NCI-H2196 treated with DMSO at 0.1 percent for 48 hours (cell line): ENCODE data around the gene TRIM66.

Experiments
- DNase-seq: peaks from one replicate; lab custom pipeline; 2025; ENCODE audit not compliant: unreplicated experiment; lab: John Stamatoyannopoulos, UW

TRIM66 gene

DNA sequence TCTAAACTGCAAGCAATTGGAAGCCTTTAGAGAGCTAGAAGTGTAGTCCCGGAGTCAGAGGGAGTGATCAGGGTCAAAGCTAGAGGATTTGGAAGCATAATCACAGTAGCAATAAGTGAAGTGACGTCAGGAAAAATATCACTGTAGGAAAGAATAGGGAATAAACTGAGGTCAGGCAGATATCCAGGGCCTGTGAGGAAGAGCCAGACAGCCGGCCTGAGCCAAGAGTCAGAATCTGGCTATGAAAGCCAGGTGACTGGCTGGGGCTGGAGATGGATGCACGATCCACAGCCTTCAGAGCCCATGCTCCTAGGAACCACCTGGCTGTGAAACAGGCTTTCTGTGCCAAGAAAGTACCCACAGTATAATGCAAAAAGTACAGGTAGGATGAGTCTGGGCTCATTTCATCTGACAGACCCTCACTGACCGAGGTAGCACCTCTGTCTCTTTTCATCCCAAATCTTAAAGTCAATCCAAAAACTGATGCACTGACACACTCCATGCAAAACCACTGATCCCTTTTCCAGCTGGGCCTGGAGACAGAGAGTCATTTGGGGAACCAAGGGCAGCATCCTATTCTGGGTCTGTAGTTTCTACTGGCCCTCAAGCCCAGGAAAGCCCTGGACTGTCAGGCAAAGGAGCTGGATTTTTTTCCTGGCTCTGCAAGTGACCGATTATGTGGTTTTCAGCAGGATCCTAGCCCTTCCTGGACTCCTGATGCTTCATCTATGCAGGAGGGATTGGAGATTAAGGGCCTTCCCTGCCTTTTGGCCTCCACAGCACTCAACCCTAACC lies 21.3 kb downstream of the TRIM66 start:
- no peak for DNase-seq

DNA sequence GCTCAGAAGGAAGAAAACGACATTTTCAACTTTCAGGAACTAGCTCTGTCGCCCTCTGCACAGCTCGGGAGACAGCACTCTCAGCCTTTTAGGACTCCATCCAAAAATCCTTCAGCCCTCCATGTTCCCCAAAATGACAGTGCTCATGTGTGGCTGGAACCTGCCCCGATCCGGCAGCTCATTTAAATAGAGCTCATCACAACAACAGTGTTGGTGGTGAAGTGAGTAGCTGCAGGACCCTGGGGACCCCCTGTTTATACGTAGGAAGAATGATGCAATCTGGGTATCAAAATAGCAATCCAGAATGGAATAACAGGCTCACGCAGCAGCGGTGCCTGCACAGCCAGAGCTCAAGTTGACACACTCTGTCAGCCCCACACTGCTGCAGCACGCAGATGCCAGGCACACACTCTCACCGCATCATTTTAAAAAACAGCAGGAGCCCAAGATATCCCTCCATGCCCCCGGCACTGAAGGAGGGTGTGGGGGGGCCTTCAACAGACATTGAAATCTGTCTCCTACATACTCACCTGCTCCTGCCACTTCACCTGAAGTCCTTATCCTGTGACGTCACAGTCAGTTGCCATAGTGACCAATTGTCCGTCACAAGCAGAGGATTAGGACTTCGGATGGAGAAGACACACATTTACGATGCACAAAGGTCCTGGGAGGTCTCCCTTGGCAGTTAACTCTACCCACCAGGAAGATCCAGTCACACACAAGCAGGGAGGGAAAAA lies 24.0 kb downstream of the TRIM66 start:
- no peak for DNase-seq

DNA sequence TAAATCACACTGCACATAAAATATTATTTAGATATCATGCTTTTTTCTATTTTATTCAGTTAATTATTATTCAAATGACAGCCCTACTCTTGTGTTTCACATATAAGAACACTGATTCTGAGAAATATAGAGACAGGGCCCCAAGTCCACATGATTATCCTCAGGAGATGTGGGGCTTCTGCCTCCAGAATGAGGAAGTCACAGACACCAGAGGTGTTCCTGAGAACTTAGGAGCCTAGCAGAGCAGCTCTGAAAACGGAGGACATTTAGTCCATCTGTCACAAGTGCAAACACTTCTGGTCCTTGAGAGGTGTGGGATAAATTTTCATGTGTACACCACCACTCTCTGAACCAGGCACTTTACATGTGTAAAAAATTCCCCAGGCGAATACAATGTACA lies 26.2 kb downstream of the TRIM66 start:
- no peak for DNase-seq

DNA sequence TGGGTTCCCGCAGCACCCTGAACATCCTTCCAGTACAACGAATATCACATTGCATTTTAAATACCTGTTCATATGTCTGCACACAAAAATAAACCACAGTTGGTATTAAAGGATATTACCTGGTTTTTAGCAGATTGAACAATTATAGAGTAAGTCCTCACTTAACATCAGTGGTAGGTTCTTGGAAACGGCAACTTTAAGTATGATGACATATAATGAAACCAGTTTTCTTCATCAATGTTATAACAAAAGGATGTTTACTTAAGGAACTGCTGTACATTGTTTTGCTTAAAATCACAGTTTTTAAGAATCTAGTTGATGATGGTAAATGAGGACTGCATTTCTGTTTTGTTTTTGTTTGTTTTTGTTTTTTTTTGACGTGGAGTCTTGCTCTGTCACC lies 28.0 kb downstream of the TRIM66 start:
- DNase-seq, result no peak

DNA sequence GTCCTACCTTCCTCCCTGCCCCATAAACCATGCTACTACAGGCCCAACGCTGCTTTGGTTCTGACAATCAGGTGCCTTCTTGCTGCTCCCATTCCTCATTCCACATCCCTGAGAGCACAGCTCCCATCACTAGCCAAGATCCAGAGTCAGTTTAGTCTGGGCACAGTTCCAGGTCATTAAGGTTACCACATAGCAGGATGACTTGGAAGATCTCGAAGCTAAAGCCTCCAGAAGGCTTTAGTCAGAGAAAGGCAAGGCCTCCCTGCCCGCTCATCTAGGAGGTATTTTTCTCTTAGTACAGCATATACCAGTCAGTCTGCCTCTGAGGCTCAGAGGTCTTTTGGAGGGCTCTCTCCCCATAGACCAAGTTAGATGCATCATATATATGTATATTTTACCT lies 30.3 kb downstream of the TRIM66 start:
- no peak for DNase-seq

DNA sequence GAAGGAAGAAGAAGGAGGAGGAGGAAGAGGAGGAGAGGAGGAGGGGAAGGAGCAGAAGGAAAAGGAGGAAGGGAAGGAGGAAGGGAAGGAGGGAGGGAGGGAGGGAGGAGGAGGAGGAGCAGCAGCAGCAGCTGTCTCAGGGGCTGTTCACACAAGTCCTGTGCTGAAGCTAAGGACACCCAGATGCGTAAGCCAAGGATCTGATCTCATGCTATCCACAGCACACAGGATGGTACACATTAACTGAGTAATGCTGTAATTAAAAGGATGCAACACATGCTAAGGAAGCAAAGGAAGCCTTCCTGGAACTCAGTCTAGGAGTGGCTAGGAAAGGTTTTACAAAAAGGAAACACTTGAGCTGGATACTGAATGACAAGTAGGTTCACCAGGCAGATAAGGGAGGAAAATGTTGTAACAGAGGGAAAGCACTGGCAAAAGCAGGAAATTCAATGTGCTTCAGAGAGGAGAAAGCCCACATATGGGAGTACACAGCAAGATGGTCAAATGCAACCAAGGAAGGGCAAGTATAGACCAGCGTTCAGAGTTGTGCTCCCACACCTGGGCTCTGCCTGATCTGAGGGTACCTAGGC lies 32.0 kb downstream of the TRIM66 start:
- no peak for DNase-seq

DNA sequence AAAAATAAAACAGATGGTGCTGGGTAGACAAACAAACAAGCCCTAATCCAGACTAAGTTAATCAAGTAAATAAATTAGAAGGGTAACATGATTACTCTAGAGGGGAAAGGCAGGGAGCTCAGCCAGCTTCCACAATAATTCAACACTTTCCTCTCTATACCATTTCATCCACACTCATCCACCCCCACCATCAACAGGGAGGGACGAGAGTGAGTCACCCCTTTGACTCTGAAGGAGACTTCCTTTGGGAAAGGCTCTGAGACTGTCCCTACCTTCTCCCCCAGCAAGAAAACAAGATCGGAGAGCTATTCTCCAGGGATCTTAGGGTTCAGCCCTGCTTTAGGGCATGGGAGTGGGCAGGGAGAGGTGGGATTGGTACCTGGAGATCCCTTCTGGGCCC lies 33.1 kb downstream of the TRIM66 start:
- no peak for DNase-seq

DNA sequence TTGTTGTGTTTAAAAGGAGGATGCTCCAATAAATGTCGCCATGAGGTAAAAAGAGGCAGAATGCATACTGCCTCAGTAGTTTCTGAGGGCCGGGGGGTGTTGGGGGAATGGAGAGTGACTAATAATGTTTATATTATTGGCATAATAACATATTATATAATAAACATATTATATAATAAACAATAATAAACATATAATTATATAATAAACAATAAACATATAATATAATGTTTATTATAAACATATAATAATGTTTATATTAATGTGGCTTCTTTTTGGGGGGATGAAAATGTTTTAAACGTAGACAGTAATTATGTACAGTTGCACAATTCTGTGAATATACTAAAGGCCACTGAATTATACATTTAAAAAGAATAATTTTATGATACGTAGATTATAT lies 35.6 kb downstream of the TRIM66 start:
- DNase-seq, result no peak

DNA sequence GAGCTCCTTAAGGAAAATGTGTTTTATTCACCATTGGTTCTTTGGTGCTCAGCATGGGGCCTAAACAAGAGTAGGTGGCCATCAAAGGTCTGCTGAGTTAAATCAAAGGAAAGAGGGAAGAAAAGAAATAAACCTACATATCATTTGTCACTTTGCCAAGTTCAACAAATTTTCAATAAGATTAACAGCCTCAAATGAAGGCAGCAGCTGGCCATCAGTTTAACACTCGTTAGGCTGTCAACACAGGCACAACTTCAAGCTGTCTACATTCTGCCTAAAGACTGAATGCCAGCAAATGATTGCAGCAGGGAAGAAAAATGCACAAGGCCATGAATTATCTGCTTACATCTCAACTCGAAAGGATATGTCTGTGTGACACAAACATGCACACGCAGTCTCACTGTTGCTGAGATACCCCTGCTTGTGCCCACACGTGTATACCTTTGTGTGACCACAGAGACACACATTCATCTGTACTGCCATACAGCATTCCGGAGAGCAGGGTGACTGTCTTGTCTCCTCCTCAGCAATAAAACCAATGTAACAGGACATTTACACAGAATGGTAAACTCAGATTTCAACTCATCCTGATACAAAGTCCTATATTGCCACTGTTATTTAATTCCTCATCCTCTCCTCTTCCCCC lies 40.1 kb downstream of the TRIM66 start:
- DNase-seq, result no peak

DNA sequence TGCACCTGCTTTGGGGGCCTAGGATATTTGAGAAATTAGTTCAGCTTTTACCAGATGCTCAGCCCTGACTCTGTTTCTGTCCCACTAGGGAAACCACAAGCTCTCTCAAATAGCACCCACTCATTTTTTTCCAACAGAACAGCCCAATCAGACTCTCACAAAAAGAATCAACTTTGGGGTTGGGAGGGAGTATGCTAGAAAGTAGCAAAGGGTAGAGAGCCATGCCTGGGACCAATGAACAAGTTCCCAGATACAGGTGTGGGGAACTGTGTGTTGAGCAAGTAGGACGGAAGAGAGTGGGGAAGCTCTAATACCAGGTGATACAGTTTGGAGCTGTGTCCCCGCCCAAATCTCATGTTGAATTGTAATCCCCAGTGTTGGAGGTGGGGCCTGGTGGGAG lies 41.1 kb downstream of the TRIM66 start:
- no peak for DNase-seq

DNA sequence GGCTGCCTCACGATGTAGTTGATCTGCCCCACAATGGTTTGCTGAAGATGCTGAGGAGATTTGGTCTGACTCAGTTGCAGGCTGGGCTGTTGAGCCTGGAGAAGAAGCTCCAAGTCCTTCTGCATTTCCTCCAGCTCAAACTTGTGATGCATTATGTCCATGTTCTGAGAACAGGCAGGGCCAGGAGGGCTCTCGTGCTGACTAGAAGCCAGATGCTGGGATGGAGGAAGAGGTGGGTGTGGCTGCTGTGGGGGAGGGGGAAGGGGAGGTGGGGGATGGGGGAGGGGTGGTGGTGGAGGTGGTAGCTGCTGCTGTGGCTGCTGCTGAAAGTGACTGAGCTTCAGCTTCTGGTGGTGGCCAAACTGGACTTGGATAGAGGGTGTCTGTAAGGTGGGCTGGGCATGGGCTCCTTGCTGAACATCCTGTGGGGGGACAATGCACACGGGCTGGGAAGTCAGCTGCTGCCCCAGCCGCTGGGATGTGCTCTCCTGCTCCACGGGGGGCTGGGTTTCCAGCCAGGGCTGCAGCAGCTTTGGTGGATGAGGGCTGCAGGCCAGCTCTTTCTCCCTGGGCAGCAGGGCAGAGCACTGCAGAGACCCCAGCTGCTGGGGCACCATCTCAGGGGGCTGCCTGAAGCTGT lies 42.1 kb downstream of the TRIM66 start:
- no peak for DNase-seq

DNA sequence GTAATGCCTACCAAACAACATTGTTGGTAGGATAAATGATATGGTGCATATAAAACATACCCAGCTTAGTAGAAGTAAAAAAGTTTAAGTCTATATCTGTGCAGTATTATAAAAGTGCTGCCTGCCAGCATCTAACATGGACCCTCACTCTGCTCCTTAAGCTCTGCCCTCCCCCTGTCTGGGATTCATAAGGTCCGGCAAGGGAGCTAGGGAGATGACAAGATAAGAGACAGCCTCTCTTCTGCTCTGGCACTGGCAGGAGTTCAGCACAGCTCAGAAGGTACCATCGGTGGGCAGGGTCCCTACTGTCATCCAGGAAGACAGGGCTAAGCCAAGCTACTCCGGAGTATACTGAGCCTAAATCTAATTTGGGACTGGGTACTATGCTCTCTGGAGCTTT lies 42.8 kb downstream of the TRIM66 start:
- no peak for DNase-seq

DNA sequence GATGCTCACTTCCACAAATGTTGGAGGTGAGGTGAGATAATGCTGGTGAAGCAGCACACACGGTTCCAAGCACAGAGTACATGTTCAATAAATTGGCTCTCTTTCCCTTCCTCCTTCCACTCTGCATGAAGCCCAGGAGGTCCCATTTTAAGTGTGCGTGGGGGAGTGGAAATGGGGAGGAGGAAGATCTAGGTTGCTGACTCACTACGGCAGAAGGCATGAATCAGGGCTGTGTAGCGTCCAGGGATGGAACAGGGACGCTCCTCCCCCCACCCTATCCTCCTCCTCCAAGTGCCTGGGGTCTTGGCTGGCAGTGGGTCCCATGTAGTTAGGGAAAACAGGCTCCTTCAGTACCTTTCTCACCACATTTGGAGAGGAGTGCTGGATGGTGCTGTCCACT lies 44.2 kb downstream of the TRIM66 start:
- no peak for DNase-seq

DNA sequence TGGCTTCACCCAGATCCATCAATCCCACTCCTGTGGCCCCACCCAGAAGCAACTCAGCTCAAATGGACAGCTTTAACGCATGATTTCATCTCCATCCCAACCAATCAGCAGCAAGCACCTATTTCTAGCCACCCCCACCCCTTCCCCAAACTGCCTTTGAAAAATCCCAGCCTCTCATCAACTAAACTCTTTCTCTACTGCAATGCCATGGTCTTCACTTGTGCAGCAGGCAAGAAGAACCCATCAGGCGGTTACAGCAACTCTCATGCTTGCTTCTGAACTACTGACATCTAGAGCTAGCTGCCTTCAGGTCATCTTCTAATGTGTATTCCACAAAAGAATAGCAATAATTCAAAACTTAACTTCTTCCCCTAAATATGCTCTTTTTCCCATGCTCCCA lies 46.3 kb downstream of the TRIM66 start:
- no peak for DNase-seq

DNA sequence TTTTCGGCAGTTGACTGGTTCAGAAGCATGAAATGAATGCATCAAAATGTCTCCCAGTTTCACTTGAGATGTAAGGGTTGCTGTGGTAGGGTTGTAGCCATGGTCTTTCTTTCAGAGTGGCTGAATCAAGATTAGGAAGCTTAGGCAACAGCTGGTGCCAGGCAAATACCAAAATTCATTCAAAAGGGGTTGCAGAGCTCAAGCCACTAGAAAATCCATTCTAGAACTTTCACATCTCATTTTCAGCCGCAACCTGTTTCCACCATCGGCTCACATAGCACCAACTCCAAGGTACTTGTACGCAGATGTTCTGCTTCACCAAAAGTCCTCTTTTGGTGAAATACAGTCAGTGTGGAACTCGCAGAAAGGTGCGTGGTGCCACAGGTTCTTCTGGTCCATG lies 48.0 kb downstream of the TRIM66 start:
- DNase-seq, result no peak

DNA sequence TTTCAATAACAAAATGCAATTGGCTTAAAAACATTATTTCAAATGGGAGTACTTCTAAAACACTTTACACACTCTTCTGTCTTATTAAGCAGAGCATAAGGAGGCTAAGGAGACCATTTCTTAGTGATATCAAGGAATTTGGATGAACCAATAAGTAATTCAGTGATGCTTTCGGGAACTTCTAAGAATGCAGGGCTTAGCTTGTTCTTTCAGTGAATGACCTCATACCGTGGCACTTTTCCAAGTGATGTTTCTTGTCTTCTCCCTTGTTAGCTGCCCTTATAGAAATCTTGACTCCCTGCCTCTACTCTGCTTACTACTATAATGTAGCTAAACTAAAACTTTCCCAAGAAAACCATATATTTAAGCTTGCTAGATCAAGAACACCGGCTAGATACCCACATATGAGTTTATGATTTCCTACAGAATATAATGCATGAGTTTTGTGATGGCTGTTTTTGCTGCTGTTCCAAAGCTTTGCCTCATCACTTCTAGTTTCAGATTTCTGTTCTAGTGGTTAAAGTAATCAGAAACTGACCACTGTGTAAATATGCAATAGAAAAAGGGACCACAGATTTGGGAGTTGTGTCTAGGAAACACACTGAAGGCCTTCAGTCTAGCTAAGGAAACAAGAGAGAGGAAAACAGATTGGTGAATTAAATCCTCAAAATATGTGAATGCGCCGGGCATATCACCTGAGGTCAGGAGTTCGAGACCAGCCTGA lies 50.9 kb downstream of the TRIM66 start:
- DNase-seq, result no peak

DNA sequence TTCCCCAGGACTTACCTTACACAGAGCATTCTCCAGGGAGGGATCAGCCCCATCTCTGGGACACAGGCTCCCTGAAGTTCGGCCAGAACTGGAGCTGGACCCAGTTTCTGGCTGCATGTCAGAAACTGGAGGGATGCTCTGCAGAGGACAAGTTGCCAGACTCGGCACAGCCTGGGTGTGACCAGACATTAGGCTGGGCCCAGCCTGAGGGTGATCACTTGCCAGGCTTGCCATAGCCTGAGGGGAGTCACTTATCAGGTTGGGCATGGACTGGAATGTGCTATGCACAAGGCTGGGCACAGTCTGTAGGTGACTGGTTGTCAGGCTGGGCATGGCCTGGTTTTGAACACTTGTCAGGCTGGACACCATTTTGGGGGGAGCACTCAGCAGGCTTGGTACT lies 57.8 kb downstream of the TRIM66 start:
- no peak for DNase-seq

DNA sequence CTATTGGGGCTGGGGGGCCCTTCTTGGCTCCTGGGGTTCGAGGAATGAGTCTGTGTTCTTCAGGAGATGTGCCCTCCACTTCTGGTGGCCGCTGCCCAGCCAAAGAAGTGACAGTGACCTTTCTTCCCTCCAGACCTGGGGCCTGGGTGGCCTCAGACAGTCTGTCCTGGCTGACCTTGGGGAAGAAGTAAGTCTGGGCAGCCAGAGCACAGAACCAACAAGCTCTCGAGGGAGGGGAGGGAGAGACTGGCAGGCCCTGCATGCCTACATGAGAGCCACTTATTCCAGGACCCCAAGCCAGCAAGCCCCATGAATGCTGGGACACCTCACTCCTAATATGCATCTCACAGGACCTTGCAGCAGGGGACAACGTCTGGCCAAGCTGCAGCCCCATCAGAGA lies 61.3 kb downstream of the TRIM66 start:
- no peak for DNase-seq

DNA sequence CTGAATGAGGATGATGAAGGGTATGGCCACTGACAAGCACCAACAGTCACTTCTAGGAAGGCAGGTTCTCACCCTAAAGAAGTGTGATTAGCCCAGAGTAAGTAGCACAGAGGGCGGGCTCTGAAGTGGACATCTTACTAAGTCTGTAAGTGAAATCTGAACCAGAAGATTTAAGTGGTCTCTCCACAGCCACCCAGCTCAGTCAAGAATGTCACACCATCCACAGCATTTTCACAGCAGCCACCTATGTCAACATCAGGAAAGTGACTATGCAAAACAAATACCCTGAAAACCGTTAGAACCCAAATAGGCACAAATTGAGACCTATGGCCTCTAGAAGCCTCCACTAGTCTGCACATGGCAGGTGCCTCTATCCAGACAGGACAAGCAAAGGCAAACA lies 65.4 kb downstream of the TRIM66 start:
- no peak for DNase-seq

DNA sequence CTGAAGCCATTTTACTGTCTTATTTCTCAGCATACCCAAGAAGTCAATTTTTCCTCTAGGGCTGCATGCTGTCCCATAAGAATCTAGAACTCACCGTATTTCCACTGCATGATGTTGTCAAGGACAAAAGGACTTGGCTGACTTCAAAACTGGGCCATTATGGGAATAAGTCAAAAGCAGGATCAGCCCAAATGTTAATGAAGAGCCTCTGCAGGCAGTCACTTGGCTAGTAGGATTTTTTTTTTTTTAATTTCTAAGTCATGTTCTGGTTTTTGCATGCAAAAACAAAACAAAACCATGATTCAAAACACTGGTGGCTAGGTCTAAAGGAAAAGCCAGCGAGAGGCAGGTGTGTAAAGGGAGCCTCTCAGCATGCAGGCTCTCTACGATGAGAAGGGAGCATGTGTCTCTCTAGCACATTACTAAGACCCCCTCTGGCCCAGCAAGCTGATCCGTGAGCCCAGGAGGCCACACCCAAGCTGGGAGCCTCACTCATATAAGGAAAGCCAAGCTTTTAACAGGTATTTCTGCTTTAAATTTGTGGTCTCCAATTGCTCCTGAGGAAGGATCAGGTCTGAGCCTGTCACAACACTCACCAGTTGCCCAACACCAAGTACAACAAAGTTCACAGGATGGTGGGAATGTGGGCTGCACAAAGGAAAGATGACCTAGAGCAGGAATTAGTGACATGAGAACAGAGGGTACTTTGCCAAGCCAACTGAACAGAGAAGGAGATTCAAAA lies 67.0 kb downstream of the TRIM66 start:
- no peak for DNase-seq
